Measurements from ENCODE around the gene CARD14. TPM values are rescaled to one million over a fixed set of nuclear protein-coding genes. Genes with fewer than 3 reads are reported as not detected.

CARD14 gene
- total and polyA plus RNA-seq, 2 experiments from 2014 or later, result 2.7 to 2.9 TPM

DNA sequence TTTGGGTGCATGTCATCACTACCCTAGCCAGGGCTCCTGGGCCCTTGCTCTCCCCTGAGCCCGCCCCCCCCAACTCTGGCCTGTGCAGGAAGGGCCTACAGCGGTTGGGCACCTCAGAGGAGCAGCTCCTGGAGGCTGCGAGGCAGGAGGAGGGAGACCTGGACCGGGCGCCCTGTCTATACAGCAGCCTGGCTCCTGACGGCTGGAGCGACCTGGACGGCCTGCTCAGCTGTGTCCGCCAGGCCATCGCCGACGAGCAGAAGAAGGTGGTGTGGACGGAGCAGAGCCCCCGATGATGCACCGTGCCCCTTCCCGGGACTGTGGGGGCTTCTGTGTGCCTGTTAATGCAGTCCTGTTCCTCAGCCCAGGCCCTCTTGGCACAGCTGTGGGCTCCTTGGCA, 38.2 kb downstream of the CARD14 start:
- no peak overlapping the region for H3K4me3 ChIP-seq
- H3K27me3 ChIP-seq, result no peaks in the 10 kb centered on the region
- H3K27ac ChIP-seq, result no peak overlapping the region
- no peaks in the 10 kb centered on the region for H3K9me3 ChIP-seq (ENCODE audit: low read depth)
- TF ChIP-seq, protein P1, sequence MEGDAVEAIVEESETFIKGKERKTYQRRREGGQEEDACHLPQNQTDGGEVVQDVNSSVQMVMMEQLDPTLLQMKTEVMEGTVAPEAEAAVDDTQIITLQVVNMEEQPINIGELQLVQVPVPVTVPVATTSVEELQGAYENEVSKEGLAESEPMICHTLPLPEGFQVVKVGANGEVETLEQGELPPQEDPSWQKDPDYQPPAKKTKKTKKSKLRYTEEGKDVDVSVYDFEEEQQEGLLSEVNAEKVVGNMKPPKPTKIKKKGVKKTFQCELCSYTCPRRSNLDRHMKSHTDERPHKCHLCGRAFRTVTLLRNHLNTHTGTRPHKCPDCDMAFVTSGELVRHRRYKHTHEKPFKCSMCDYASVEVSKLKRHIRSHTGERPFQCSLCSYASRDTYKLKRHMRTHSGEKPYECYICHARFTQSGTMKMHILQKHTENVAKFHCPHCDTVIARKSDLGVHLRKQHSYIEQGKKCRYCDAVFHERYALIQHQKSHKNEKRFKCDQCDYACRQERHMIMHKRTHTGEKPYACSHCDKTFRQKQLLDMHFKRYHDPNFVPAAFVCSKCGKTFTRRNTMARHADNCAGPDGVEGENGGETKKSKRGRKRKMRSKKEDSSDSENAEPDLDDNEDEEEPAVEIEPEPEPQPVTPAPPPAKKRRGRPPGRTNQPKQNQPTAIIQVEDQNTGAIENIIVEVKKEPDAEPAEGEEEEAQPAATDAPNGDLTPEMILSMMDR (IDR thresholded peaks at IDR 0.05; ENCODE audit: low read depth, low read length), result no peak
- no peak for DNase-seq (ENCODE audit: low read depth in 1 of 2, low spot score in 1 of 2)
- peaks cover 8% of the 10 kb centered on the region for H3K36me3 ChIP-seq
- H3K4me1 ChIP-seq (ENCODE audit: low read depth), result no peaks in the 10 kb centered on the region

DNA sequence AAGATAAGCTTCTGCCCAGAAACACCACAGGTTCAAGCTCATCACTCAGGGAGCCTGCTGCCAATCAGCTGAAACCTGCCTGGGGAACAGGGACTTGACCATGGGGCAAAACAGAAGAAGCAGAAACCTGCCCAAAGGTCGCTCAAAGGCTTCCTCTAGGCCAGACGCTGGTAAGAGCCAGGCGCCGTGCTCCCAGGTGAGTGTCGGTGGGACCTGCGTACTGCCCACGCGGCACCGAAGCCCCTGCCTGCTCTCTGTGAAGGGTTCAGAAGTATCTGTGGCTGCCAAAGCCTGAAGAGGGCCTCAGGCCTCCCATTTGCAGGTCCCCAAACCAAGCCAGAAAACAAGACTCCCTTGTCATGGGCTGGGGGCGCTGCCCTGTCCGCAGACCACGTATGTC, 39.9 kb downstream of the CARD14 start:
- no peaks in the 10 kb centered on the region for H3K27me3 ChIP-seq
- no peaks in the 10 kb centered on the region for H3K4me1 ChIP-seq (ENCODE audit: low read depth)
- H3K27ac ChIP-seq, result no peak overlapping the region
- no peak for DNase-seq (ENCODE audit: low read depth in 1 of 2, low spot score in 1 of 2)
- peaks cover 8% of the 10 kb centered on the region for H3K36me3 ChIP-seq
- TF ChIP-seq, protein P1 (IDR thresholded peaks at IDR 0.05; ENCODE audit: low read depth, low read length), result no peak
- no peaks in the 10 kb centered on the region for H3K9me3 ChIP-seq (ENCODE audit: low read depth)
- H3K4me3 ChIP-seq, result no peak overlapping the region

DNA sequence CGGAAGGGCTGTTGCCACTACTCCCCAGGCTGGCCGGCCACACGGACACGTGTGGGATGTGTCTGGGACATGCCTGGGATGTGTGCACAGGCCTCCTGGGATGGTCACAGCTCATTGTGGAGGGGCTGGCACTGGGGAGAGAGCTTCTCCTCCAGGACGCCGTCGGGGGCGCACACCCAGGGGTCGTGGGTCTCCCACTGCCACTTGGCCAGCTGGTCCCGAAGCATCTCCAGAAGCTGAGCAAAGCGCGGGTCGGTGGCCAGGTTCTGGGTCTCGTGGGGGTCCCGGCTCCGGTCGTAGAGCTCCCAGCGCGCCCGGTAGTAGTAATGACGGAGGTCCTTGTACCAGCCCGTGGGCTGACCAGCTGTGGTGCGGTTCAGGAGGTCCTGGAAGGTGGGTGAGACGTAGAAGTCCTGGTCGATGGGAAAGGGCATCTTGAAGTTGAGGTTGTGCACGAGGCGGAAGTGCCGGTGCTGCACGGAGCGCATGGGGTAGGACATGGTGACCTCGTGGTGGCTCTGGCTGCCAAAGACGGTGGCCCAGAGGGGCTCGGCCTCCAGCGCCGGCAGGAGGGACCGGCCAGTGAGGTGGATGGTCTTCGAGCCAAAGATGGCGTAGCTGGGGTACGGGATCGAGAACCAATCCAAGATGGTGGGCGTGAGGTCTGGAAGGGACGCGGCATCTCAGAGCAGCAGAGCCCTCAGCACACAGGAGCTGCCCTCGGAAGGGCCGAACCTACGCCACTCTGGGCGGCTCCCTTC, 40.7 kb downstream of the CARD14 start:
- TF ChIP-seq, protein P1 (IDR thresholded peaks at IDR 0.05; ENCODE audit: low read depth, low read length), result no peak
- Histone ChIP-seq H3K27me3 (no peaks in the 10 kb centered on the region), H3K27ac (no peak overlapping the region), H3K9me3 (ENCODE audit: low read depth) (no peaks in the 10 kb centered on the region), H3K4me3 (no peak overlapping the region), H3K4me1 (ENCODE audit: low read depth) (no peaks in the 10 kb centered on the region), H3K36me3 (peaks cover 8% of the 10 kb centered on the region)
- DNase-seq (ENCODE audit: low read depth in 1 of 2, low spot score in 1 of 2), result no peak

DNA sequence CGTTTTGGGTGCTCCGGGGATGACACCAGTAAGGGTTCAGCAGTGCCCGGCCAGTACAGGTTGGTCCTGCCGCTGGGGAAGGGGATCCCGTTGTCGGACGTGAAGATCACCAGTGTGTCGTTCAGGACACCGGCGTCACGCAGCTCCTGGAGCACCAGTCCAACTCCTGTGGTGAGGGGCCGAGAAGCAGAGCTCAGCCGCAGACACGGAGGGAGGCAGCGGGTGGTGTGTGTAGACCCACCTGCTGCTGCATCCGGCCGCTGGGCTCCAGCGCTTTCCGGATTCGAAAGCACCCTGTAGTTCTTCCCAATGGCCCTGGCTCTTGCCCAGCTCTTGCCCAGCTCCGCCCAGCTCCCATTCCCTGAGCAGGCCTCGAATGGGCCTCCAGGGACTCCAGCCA, 42.3 kb downstream of the CARD14 start:
- Histone ChIP-seq H3K36me3 (peaks cover 11% of the 10 kb centered on the region), H3K9me3 (ENCODE audit: low read depth) (no peaks in the 10 kb centered on the region), H3K27me3 (no peaks in the 10 kb centered on the region), H3K4me1 (ENCODE audit: low read depth) (no peaks in the 10 kb centered on the region), H3K4me3 (no peak overlapping the region), H3K27ac (no peak overlapping the region)
- TF ChIP-seq, protein P1 (IDR thresholded peaks at IDR 0.05; ENCODE audit: low read depth, low read length), result no peak
- DNase-seq (ENCODE audit: low read depth in 1 of 2, low spot score in 1 of 2), result no peak

DNA sequence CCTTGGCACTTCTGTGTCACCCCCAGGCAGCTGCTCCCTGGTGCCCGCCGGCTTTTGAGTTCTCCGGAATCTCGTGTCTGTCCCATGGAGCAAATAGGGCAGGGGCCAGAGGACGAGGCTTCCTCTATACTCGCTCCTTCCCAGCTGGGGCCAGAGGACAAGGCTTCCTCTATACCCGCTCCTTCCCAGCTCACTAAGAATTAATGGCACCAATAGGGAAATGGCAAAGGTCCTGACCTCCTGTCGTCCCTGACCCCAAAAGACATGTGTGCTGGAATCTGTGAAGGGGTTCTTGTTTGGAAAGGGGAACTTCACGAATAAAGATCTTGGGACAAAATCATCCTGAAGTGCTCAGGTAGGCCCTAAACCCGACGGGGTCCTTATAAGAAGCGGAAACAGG, 42.7 kb downstream of the CARD14 start:
- H3K27me3 ChIP-seq, result no peaks in the 10 kb centered on the region
- no peak for DNase-seq (ENCODE audit: low read depth in 1 of 2, low spot score in 1 of 2)
- no peak overlapping the region for H3K4me3 ChIP-seq
- no peaks in the 10 kb centered on the region for H3K4me1 ChIP-seq (ENCODE audit: low read depth)
- no peak overlapping the region for H3K27ac ChIP-seq
- peaks cover 11% of the 10 kb centered on the region for H3K36me3 ChIP-seq
- H3K9me3 ChIP-seq (ENCODE audit: low read depth), result no peaks in the 10 kb centered on the region
- TF ChIP-seq, protein P1 (IDR thresholded peaks at IDR 0.05; ENCODE audit: low read depth, low read length), result no peak

Measured in cardiac muscle cell (in vitro differentiated cells and primary cell).